Measurements from ENCODE around the gene DSP.

GRCh38 chr6:7535498-7535897 lies 6.0 kb upstream of the DSP start:
- TF ChIP-seq EZH2phosphoT487 (IDR thresholded peaks at IDR 0.05; ENCODE audit: insufficient read depth, low read depth) (no peak), EZH2 (IDR thresholded peaks at IDR 0.05; ENCODE audit: insufficient read depth, poor library complexity, severe bottlenecking) (no peak)
